C4-2B (cell line): ENCODE data around the gene HOXA6.

ENCODE experiments used
- H3K27ac ChIP-seq: fragments of 450-650 bp; 2 replicates; pipeline ENCODE4 v1.5.1; 2017
- CTCF ChIP-seq: fragments of 450-650 bp; conservative IDR thresholded peaks from 2 replicates; pipeline ENCODE4 v1.5.1; 2017; ENCODE audit warnings: mild to moderate bottlenecking
- ZFX ChIP-seq: fragments of 450-650 bp; IDR thresholded peaks from 2 replicates; pipeline ENCODE4 v1.6.1; 2017

Gene HOXA6

GRCh38 chr7:27151931-27152815, 4.6 kb upstream of the HOXA6 start, which contains the start of gene HOXA3:
Gene HOXA3 (minus strand): TSS chr7:27152583. CDS start chr7:27110640, 41,943 bp downstream.
- no peak within 1 kb of the TSS for H3K27ac ChIP-seq
- no peak for TF ChIP-seq ZFX
- TF ChIP-seq CTCF, result no peak

GRCh38 chr7:27151341-27151930, 3.9 kb upstream of the HOXA6 start:
- peak overlapping the region; percentile 77; the same call in 1 of the 2 replicates for H3K27ac ChIP-seq
- TF ChIP-seq CTCF, result no peak
- TF ChIP-seq ZFX, result no peak

- H3K27ac ChIP-seq, result peak overlapping the region; percentile 77
- TF ChIP-seq ZFX (peak; percentile 84; the same call in 1 of the 2 replicates), CTCF (peak; percentile 92)
These were observed 3.2 kb upstream of the HOXA6 start for GRCh38 chr7:27150568-27151340.

GRCh38 chr7:27149842-27150567, 2.4 kb upstream of the HOXA6 start:
- TF ChIP-seq ZFX (no peak), CTCF (no peak)
- H3K27ac ChIP-seq, result peak overlapping the region; percentile 77

GRCh38 chr7:27148756-27149641, 1.4 kb upstream of the HOXA6 start:
- no peak for TF ChIP-seq CTCF
- peak overlapping the region; percentile 47 for H3K27ac ChIP-seq

- H3K27ac ChIP-seq, result peak overlapping the region; percentile 47
- TF ChIP-seq CTCF (no peak), ZFX (no peak)
These were observed 619 bp upstream of the HOXA6 start for GRCh38 chr7:27148031-27148755.
